Ovary (tissue), 3 donors: Measurements from ENCODE around the gene CD276.

Experiments
- POLR2A ChIP-seq: fragments of 450-650 bp; IDR thresholded peaks from one replicate; pipeline ENCODE4 v1.6.1; 2017; ENCODE audit warnings: antibody characterized with exemption, mild to moderate bottlenecking, moderate library complexity
- TF ChIP-seq, protein P1 (sequence below), 3 donors: fragments of 450-650 bp in 2 of 3; fragments of 200-600 bp in 1 of 3; IDR thresholded peaks; one replicate each; pipeline versions ENCODE4 v1.5.1 to v1.8.0; 2016 to 2022; ENCODE audit warnings: antibody characterized with exemption in 3 of 3, mild to moderate bottlenecking in 1 of 3
- donor health status: DM: no; HTN: no; CAD: no.

DNA sequence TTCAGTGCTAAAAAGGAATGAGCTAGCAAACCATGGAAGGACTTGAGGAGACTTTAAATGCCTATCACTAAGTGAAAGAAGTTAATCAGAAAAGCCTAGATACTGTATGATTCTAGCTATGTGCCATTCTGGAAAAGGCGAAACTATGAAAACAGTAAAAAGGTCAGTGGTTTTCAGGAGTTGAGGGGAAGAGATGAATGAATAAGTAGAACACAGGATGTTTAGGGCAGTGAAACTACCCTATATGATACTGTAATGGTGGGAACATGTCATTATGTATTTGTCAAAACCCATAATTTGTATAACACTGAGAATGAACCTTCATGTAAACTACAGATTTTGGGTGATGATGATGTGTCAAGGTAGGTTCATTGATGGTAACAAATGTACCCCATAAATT is 9.6 kb upstream of the CD276 start:
- TF ChIP-seq, protein P1, sequence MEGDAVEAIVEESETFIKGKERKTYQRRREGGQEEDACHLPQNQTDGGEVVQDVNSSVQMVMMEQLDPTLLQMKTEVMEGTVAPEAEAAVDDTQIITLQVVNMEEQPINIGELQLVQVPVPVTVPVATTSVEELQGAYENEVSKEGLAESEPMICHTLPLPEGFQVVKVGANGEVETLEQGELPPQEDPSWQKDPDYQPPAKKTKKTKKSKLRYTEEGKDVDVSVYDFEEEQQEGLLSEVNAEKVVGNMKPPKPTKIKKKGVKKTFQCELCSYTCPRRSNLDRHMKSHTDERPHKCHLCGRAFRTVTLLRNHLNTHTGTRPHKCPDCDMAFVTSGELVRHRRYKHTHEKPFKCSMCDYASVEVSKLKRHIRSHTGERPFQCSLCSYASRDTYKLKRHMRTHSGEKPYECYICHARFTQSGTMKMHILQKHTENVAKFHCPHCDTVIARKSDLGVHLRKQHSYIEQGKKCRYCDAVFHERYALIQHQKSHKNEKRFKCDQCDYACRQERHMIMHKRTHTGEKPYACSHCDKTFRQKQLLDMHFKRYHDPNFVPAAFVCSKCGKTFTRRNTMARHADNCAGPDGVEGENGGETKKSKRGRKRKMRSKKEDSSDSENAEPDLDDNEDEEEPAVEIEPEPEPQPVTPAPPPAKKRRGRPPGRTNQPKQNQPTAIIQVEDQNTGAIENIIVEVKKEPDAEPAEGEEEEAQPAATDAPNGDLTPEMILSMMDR (IDR thresholded peaks at IDR 0.05): no peak
- TF ChIP-seq POLR2A: no peak
